IMR-90 (cell line): ENCODE data around the gene ENOX2. TPM values are rescaled to one million over a fixed set of nuclear protein-coding genes. Genes with fewer than 3 reads are reported as not detected.

Source experiments
- ATAC-seq: fragments of 200-7000 bp; cut with Tn5 transposase; 2 replicates; pipeline ENCODE4 v1.9.1; 2020; ENCODE audit warnings: low read depth, mild to moderate bottlenecking, moderate library complexity
- BruUV-seq: library from RNA; stranded (reverse); fragments of 400-500 nt; replicated peaks from 2 replicates; lab custom pipeline; 2021; lab: Mats Ljungman, UMichigan
- CTCF ChIA-PET: fragments of 300-600 bp; formaldehyde crosslinking; extraction: SDS; loops from one replicate; lab custom pipeline; 2021; ENCODE audit warnings: antibody characterized with exemption; lab: Yijun Ruan, JAX
- POLR2A ChIA-PET: fragments of 300-600 bp; sonication (Branson Sonifier 250); formaldehyde crosslinking; loops from one replicate; lab custom pipeline; 2022; ENCODE audit warnings: antibody characterized with exemption; ENCODE audit not compliant: unreplicated experiment; lab: Charles Lee
- DNase-seq: peaks from one replicate; pipeline ENCODE4 v3.0.0; 2013
- H2AFZ ChIP-seq: replicated peaks from 2 replicates; pipeline ENCODE3; 2013; ENCODE audit warnings: low read length, mild to moderate bottlenecking; ENCODE audit not compliant: poor library complexity
- H2AK5ac ChIP-seq: 2 replicates; pipeline ENCODE4 v1.6.1; 2013; ENCODE audit warnings: low read depth, low read length, inconsistent platforms
- H2AK9ac ChIP-seq: replicated peaks from 2 replicates; pipeline ENCODE3; 2013; ENCODE audit warnings: mild to moderate bottlenecking, low read depth, low read length, moderate library complexity; ENCODE audit not compliant: poor library complexity
- H2BK120ac ChIP-seq: 2 replicates; pipeline ENCODE4 v1.6.1; 2013; ENCODE audit warnings: low read depth, low read length, inconsistent platforms
- H2BK15ac ChIP-seq: 3 replicates; pipeline ENCODE4 v1.6.1; 2013; ENCODE audit warnings: low read depth, low read length, inconsistent platforms
- H2BK20ac ChIP-seq: 2 replicates; pipeline ENCODE4 v1.6.1; 2013; ENCODE audit warnings: low read depth, mild to moderate bottlenecking, inconsistent platforms, low read length, moderate library complexity
- H2BK5ac ChIP-seq: 2 replicates; pipeline ENCODE4 v1.6.1; 2013; ENCODE audit warnings: mild to moderate bottlenecking, low read depth, low read length, inconsistent platforms; ENCODE audit not compliant: poor library complexity, severe bottlenecking
- H3K14ac ChIP-seq: replicated peaks from 2 replicates; pipeline ENCODE4 v1.6.1; 2013; ENCODE audit warnings: low read depth, low read length, inconsistent platforms
- H3K18ac ChIP-seq: 2 replicates; pipeline ENCODE4 v1.6.1; 2013; ENCODE audit warnings: low read depth, low read length, control low read depth
- H3K23ac ChIP-seq: 2 replicates; pipeline ENCODE4 v1.6.1; 2013; ENCODE audit warnings: low read depth, low read length, inconsistent platforms
- H3K27ac ChIP-seq: 2 replicates; pipeline ENCODE4 v1.5.1; 2013; ENCODE audit warnings: mild to moderate bottlenecking, control low read depth, low read length; ENCODE audit not compliant: insufficient read depth
- H3K27me3 ChIP-seq: 2 replicates; pipeline ENCODE4 v1.6.1; 2013; ENCODE audit warnings: low read length; ENCODE audit not compliant: control insufficient read depth, insufficient read depth
- H3K36me3 ChIP-seq: 2 replicates; pipeline ENCODE4 v1.6.1; 2013; ENCODE audit warnings: low read length, mixed read lengths; ENCODE audit not compliant: control insufficient read depth, insufficient read depth
- H3K4ac ChIP-seq: 2 replicates; pipeline ENCODE4 v1.6.1; 2013; ENCODE audit warnings: low read depth, low read length, inconsistent platforms
- H3K4me1 ChIP-seq: 2 replicates; pipeline ENCODE4 v1.6.1; 2013; ENCODE audit warnings: low read length, mixed read lengths; ENCODE audit not compliant: control insufficient read depth, insufficient read depth
- H3K4me2 ChIP-seq: 2 replicates; pipeline ENCODE4 v1.6.1; 2013; ENCODE audit warnings: low read depth, mild to moderate bottlenecking, control low read depth, low read length, moderate library complexity
- H3K4me3 ChIP-seq: 2 replicates; pipeline ENCODE4 v1.5.1; 2013; ENCODE audit warnings: low read depth, mild to moderate bottlenecking, control low read depth, low read length, moderate library complexity; ENCODE audit not compliant: insufficient read depth
- H3K56ac ChIP-seq: 2 replicates; pipeline ENCODE4 v1.6.1; 2013; ENCODE audit warnings: low read length, inconsistent platforms; ENCODE audit not compliant: insufficient read depth; ENCODE audit errors: extremely low read depth
- H3K79me1 ChIP-seq, 2 experiments: 2 replicates each; pipeline ENCODE4 v1.6.1; 2013; ENCODE audit warnings: low read length in 2 of 2, inconsistent platforms in 1 of 2, low read depth in 1 of 2
- H3K9ac ChIP-seq: 2 replicates; pipeline ENCODE4 v1.6.1; 2013; ENCODE audit warnings: low read depth, low read length, control low read depth
- H3K9me1 ChIP-seq: 2 replicates; pipeline ENCODE4 v1.6.1; 2013; ENCODE audit warnings: low read length, inconsistent platforms; ENCODE audit not compliant: insufficient read depth
- H3K9me3 ChIP-seq: 2 replicates; pipeline ENCODE4 v1.6.1; 2013; ENCODE audit warnings: low read length; ENCODE audit not compliant: control insufficient read depth, insufficient read depth
- H4K20me1 ChIP-seq: 2 replicates; pipeline ENCODE4 v1.6.1; 2013; ENCODE audit warnings: low read length, inconsistent platforms; ENCODE audit not compliant: insufficient read depth
- H4K5ac ChIP-seq: 2 replicates; pipeline ENCODE4 v1.6.1; 2013; ENCODE audit warnings: mild to moderate bottlenecking, low read depth, low read length, control low read depth
- H4K8ac ChIP-seq, 2 experiments: 2 replicates each; pipeline ENCODE4 v1.6.1; 2013; ENCODE audit warnings: low read depth in 2 of 2, low read length in 2 of 2, control low read depth in 1 of 2, inconsistent platforms in 1 of 2
- H4K91ac ChIP-seq: 2 replicates; pipeline ENCODE4 v1.6.1; 2013; ENCODE audit warnings: low read depth, low read length, inconsistent platforms; ENCODE audit not compliant: insufficient read depth
- BHLHE40 ChIP-seq: fragments of 150-350 bp; IDR thresholded peaks from 2 replicates; pipeline ENCODE4 v1.6.1; 2016; ENCODE audit warnings: mild to moderate bottlenecking, low read depth, low read length
- CEBPB ChIP-seq: IDR thresholded peaks from 2 replicates; pipeline ENCODE4 v1.6.1; 2012; ENCODE audit warnings: low read depth, low read length, improper control_type of control experiment
- CTCF ChIP-seq: conservative IDR thresholded peaks from 2 replicates; pipeline ENCODE4 v1.5.1; 2012; ENCODE audit warnings: mild to moderate bottlenecking, low read depth, low read length, improper control_type of control experiment
- MAFK ChIP-seq: IDR thresholded peaks from 2 replicates; pipeline ENCODE4 v1.6.1; 2012; ENCODE audit warnings: low read depth, low read length, improper control_type of control experiment
- MAZ ChIP-seq: IDR thresholded peaks from 2 replicates; pipeline ENCODE4 v1.6.1; 2012; ENCODE audit warnings: low read depth, mild to moderate bottlenecking, low read length, improper control_type of control experiment, moderate library complexity, borderline replicate concordance
- MXI1 ChIP-seq: IDR thresholded peaks from 2 replicates; pipeline ENCODE4 v1.6.1; 2012; ENCODE audit warnings: low read depth, mild to moderate bottlenecking, low read length, moderate library complexity, borderline replicate concordance
- POLR2A ChIP-seq: IDR thresholded peaks from 2 replicates; pipeline ENCODE4 v1.6.1; 2012; ENCODE audit warnings: mild to moderate bottlenecking, low read depth, low read length
- RAD21 ChIP-seq: IDR thresholded peaks from 2 replicates; pipeline ENCODE4 v1.6.1; 2012; ENCODE audit warnings: low read length, improper control_type of control experiment
- RCOR1 ChIP-seq: IDR thresholded peaks from 2 replicates; pipeline ENCODE4 v1.6.1; 2012; ENCODE audit warnings: mild to moderate bottlenecking, low read length, improper control_type of control experiment; ENCODE audit not compliant: insufficient replicate concordance
- RFX5 ChIP-seq: IDR thresholded peaks from 2 replicates; pipeline ENCODE4 v1.8.0; 2012; ENCODE audit warnings: low read depth, mild to moderate bottlenecking, low read length, moderate library complexity
- SMC3 ChIP-seq: fragments of 150-350 bp; IDR thresholded peaks from 2 replicates; pipeline ENCODE4 v1.6.1; 2016; ENCODE audit warnings: low read depth, mild to moderate bottlenecking, antibody characterized with exemption, low read length, moderate library complexity
- WGBS, 2 experiments: methylation state at CpG; one replicate each; pipeline versions ENCODE4 v1.1.5 to v1.1.7; 2013; ENCODE audit warnings: missing lambda C conversion rate in 2 of 2; ENCODE audit not compliant: insufficient read length in 1 of 2; ENCODE audit errors: extremely low coverage in 2 of 2; 5-methylcytosine and 5-hydroxymethylcytosine counted together
- dilution Hi-C: fragments of 300-500 bp; cut with HindIII; formaldehyde crosslinking; loops from one replicate; pipeline ENCODE4 v1.14.3; 2018; ENCODE audit warnings: low sequenced_read_pairs; ENCODE audit not compliant: unreplicated experiment
- in situ Hi-C: fragments of 300-500 bp; cut with MboI; formaldehyde crosslinking; loops from 3 replicates; pipeline ENCODE4 v1.14.3; 2019; ENCODE audit warnings: low sequenced_read_pairs, inconsistent platforms, mixed read lengths
- intact Hi-C: fragments of 100-400 bp; cut with micrococcal nuclease; formaldehyde crosslinking; loops from 2 replicates; pipeline ENCODE4 v1.10.0; 2022
- polyA plus RNA-seq, 3 experiments: library from polyadenylated mRNA; depleted of rRNA; stranded (reverse); fragments of >200 nt; gene quantifications; 2 replicates each; pipeline ENCODE4 v1.2.3, GENCODE V29; 2012; ENCODE audit warnings: low replicate concordance in 1 of 3
- total RNA-seq: library from RNA; depleted of rRNA; stranded (reverse); fragments of >200 nt; gene quantifications from 2 replicates; pipeline ENCODE4 v1.2.3, GENCODE V29; 2012
- TF ChIP-seq, protein P1 (sequence below): fragments of 150-350 bp; IDR thresholded peaks from 2 replicates; pipeline ENCODE4 v1.6.1; 2017; ENCODE audit warnings: mild to moderate bottlenecking, antibody characterized with exemption, low read length, low read depth

ENOX2 gene
- total and polyA plus RNA-seq, 2 of the 4 experiments (the other 2 are of a cell fraction): 6.3 to 11.8 TPM

DNA sequence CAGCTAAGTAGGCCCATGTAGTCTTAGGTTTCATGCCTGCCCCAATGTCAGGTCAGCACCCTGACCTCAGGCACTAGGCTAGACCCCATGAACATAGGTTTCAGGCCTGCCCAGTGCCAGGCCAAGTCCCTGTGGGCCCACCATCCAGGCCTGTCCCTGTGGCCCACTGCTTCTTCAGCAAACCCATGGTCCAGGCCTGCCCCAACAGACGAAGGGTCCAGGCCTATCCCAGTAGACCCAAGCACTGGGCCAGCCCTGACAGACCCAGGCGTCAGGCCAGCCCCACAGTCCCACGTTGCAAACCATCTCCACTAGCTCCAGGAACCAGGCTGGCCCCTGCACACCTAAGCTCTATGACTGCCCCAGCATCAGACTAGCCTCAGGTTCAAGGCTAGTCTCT, 92.4 kb downstream of the ENOX2 start:
- POLR2A ChIA-PET: no interaction called here
- no peak overlapping the region for H3K4me3 ChIP-seq
- no peak overlapping the region for H4K5ac ChIP-seq
- no peaks in the 10 kb centered on the region for H3K27me3 ChIP-seq
- H3K23ac ChIP-seq: no peak overlapping the region
- no peaks in the 10 kb centered on the region for H3K79me1 ChIP-seq
- no peak overlapping the region for H3K4me2 ChIP-seq
- DNase-seq: no peak
- no peak overlapping the region for H2BK15ac ChIP-seq
- no peaks in the 10 kb centered on the region for H3K9me3 ChIP-seq
- H2BK20ac ChIP-seq: no peak overlapping the region
- H3K9ac ChIP-seq: no peak overlapping the region
- H3K9me1 ChIP-seq: 0 out of 2 replicates have a peak, but pooled peaks cover under 1% of the 10 kb centered on the region
- no peak overlapping the region for H2AK9ac ChIP-seq
- no peak overlapping the region for H2AFZ ChIP-seq
- in situ Hi-C loops: no loop called here
- no CpG with 5 or more reads among the region's 3 CpGs for WGBS, 2 experiments
- TF ChIP-seq BHLHE40: no peak
- TF ChIP-seq POLR2A: no peak
- TF ChIP-seq MAFK: no peak
- TF ChIP-seq RAD21: no peak
- TF ChIP-seq SMC3: no peak
- no peak for TF ChIP-seq RFX5
- TF ChIP-seq MXI1: no peak
- TF ChIP-seq RCOR1: no peak
- no peak for TF ChIP-seq MAZ
- TF ChIP-seq CEBPB: no peak
- no peak for TF ChIP-seq CTCF
- TF ChIP-seq, protein P1, sequence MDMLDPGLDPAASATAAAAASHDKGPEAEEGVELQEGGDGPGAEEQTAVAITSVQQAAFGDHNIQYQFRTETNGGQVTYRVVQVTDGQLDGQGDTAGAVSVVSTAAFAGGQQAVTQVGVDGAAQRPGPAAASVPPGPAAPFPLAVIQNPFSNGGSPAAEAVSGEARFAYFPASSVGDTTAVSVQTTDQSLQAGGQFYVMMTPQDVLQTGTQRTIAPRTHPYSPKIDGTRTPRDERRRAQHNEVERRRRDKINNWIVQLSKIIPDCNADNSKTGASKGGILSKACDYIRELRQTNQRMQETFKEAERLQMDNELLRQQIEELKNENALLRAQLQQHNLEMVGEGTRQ: no peak
- no peaks in the 10 kb centered on the region for H3K4me1 ChIP-seq
- no peak overlapping the region for H3K56ac ChIP-seq
- no peaks in the 10 kb centered on the region for H4K20me1 ChIP-seq
- H2AK5ac ChIP-seq: no peak overlapping the region
- H3K27ac ChIP-seq: no peak overlapping the region
- no peak overlapping the region for H2BK120ac ChIP-seq
- H3K18ac ChIP-seq: no peak overlapping the region
- H3K36me3 ChIP-seq: no peaks in the 10 kb centered on the region
- no peak overlapping the region for H4K91ac ChIP-seq
- dilution Hi-C loops: no loop called here
- no peak overlapping the region for H4K8ac ChIP-seq
- CTCF ChIA-PET: no interaction called here
- no peak overlapping the region for H2BK5ac ChIP-seq
- intact Hi-C loops: no loop called here
- no peak overlapping the region for H3K4ac ChIP-seq
- no peak overlapping the region for H3K14ac ChIP-seq
- BruUV-seq: no TSS peak
- no peak for ATAC-seq
